BLaER1 treated with 17β-estradiol and CSF1 and Interleukin-3, amounts not matched to agents 10 nM and 100 nM (cell line): ENCODE results near the gene NGEF.

Source experiments
- H3K27ac ChIP-seq, 11 experiments: shearing (Covaris generic); formaldehyde crosslinking; 2 replicates each; pipeline ENCODE4 v1.8.1; 2022
- H3K27me3 ChIP-seq, 11 experiments: shearing (Covaris generic); formaldehyde crosslinking; 2 replicates each; pipeline ENCODE4 v1.8.1; 2022
- H3K36me3 ChIP-seq, 11 experiments: shearing (Covaris generic); formaldehyde crosslinking; 2 replicates each; pipeline ENCODE4 v1.8.1; 2022
- H3K4me1 ChIP-seq, 10 experiments: shearing (Covaris generic); formaldehyde crosslinking; 2 replicates each; pipeline ENCODE4 v1.8.1; 2022
- H3K4me2 ChIP-seq, 11 experiments: shearing (Covaris generic); formaldehyde crosslinking; 2 replicates each; pipeline ENCODE4 v1.8.1; 2022
- H3K4me3 ChIP-seq, 10 experiments: shearing (Covaris generic); formaldehyde crosslinking; 2 replicates each; pipeline ENCODE4 v1.8.1; 2022
- H3K9ac ChIP-seq, 11 experiments: shearing (Covaris generic); formaldehyde crosslinking; 2 replicates each; pipeline ENCODE4 v1.8.1; 2022
- H3K9me3 ChIP-seq, 11 experiments: shearing (Covaris generic); formaldehyde crosslinking; replicated peaks in 1 of 11; 2 replicates each; pipeline ENCODE4 v1.8.1; 2022
- H4K20me1 ChIP-seq, 11 experiments: shearing (Covaris generic); formaldehyde crosslinking; 2 replicates each; pipeline ENCODE4 v1.8.1; 2022
- Cebpa-rat ChIP-seq, 11 experiments: shearing (Covaris generic); IDR thresholded peaks; 2 replicates each; pipeline ENCODE4 v1.8.1; 2022

Gene NGEF

GRCh38 chr2:232886632-232887031, 126.4 kb downstream of the NGEF start:
- Histone ChIP-seq H3K4me2 (no peak overlapping the region), H4K20me1 (peaks cover 0 to 12% (median 0%) of the 10 kb centered on the region in 11 experiments; a peak in 2 of 22 replicates), H3K4me3 (no peak overlapping the region), H3K9me3 (no peaks in the 10 kb centered on the region), H3K36me3 (no peaks in the 10 kb centered on the region), H3K9ac (no peak overlapping the region), H3K27me3 (no peaks in the 10 kb centered on the region), H3K27ac (no peak overlapping the region), H3K4me1 (peaks cover 0 to 10% (median 9%) of the 10 kb centered on the region in 10 experiments; a peak in 16 of 20 replicates)
- no peak for TF ChIP-seq Cebpa-rat (IDR thresholded peaks at IDR 0.05)

- Histone ChIP-seq H3K27me3 (no peaks in the 10 kb centered on the region), H3K9ac (no peak overlapping the region), H3K36me3 (no peaks in the 10 kb centered on the region), H3K4me2 (no peak overlapping the region), H4K20me1 (peaks cover 0 to 12% (median 0%) of the 10 kb centered on the region in 11 experiments; a peak in 2 of 22 replicates), H3K4me1 (peaks cover 0 to 8% (median 7%) of the 10 kb centered on the region in 10 experiments; a peak in 16 of 20 replicates), H3K4me3 (no peak overlapping the region), H3K9me3 (no peaks in the 10 kb centered on the region), H3K27ac (no peak overlapping the region)
- TF ChIP-seq Cebpa-rat (IDR thresholded peaks at IDR 0.05) = no peak
Observed at GRCh38 chr2:232886176-232886575, 126.9 kb downstream of the NGEF start.

- Histone ChIP-seq H3K4me3 (no peak overlapping the region), H3K9me3 (no peaks in the 10 kb centered on the region), H3K4me2 (no peak overlapping the region), H3K27ac (no peak overlapping the region), H4K20me1 (peaks cover 0 to 12% (median 0%) of the 10 kb centered on the region in 11 experiments; a peak in 3 of 22 replicates), H3K36me3 (no peaks in the 10 kb centered on the region), H3K4me1 (peaks cover 0 to 8% (median 6%) of the 10 kb centered on the region in 10 experiments; a peak in 9 of 20 replicates), H3K9ac (no peak overlapping the region), H3K27me3 (no peaks in the 10 kb centered on the region)
- TF ChIP-seq Cebpa-rat (IDR thresholded peaks at IDR 0.05) = no peak
Observed at GRCh38 chr2:232885264-232885961, 127.6 kb downstream of the NGEF start.

GRCh38 chr2:232884549-232885263, 128.3 kb downstream of the NGEF start:
- no peak overlapping the region for H3K4me2 ChIP-seq
- no peaks in the 10 kb centered on the region for H3K36me3 ChIP-seq
- peaks cover 0 to 9% (median 6%) of the 10 kb centered on the region in 10 experiments; a peak in 8 of 20 replicates for H3K4me1 ChIP-seq
- no peak for TF ChIP-seq Cebpa-rat (IDR thresholded peaks at IDR 0.05)
- no peak overlapping the region for H3K4me3 ChIP-seq
- no peaks in the 10 kb centered on the region for H3K9me3 ChIP-seq
- no peak overlapping the region for H3K9ac ChIP-seq
- no peak overlapping the region for H3K27ac ChIP-seq
- no peaks in the 10 kb centered on the region for H3K27me3 ChIP-seq
- H4K20me1 ChIP-seq = peaks cover 0 to 12% (median 0%) of the 10 kb centered on the region in 11 experiments; a peak in 3 of 22 replicates

GRCh38 chr2:232884001-232884421, 129.0 kb downstream of the NGEF start:
- no peak overlapping the region for H3K27ac ChIP-seq
- H3K4me2 ChIP-seq = no peak overlapping the region
- peaks cover 0 to 9% (median 6%) of the 10 kb centered on the region in 10 experiments; a peak in 8 of 20 replicates for H3K4me1 ChIP-seq
- no peak overlapping the region for H3K9ac ChIP-seq
- peaks cover 0 to under 1% (median 0%) of the 10 kb centered on the region in 11 experiments; a peak in 3 of 22 replicates for H3K27me3 ChIP-seq
- H3K36me3 ChIP-seq = no peaks in the 10 kb centered on the region
- peaks cover 0 to 19% (median 0%) of the 10 kb centered on the region in 11 experiments; a peak in 4 of 22 replicates for H4K20me1 ChIP-seq
- H3K9me3 ChIP-seq = no peaks in the 10 kb centered on the region
- H3K4me3 ChIP-seq = no peak overlapping the region
- no peak for TF ChIP-seq Cebpa-rat (IDR thresholded peaks at IDR 0.05)

GRCh38 chr2:232883116-232883721, 129.8 kb downstream of the NGEF start:
- Histone ChIP-seq H3K4me2 (no peak overlapping the region), H3K27ac (no peak overlapping the region), H3K9ac (no peak overlapping the region), H3K27me3 (peaks cover 2 to 9% (median 7%) of the 10 kb centered on the region in 11 experiments), H4K20me1 (peaks cover 0 to 26% (median 0%) of the 10 kb centered on the region in 11 experiments; a peak in 5 of 22 replicates), H3K36me3 (no peaks in the 10 kb centered on the region), H3K9me3 (no peaks in the 10 kb centered on the region), H3K4me3 (no peak overlapping the region), H3K4me1 (peaks cover 0 to 9% (median 6%) of the 10 kb centered on the region in 10 experiments; a peak in 8 of 20 replicates)
- no peak for TF ChIP-seq Cebpa-rat (IDR thresholded peaks at IDR 0.05)

GRCh38 chr2:232882505-232883115, 130.4 kb downstream of the NGEF start:
- Histone ChIP-seq H3K27me3 (peaks cover 8 to 15% (median 13%) of the 10 kb centered on the region in 11 experiments), H4K20me1 (peaks cover 0 to 26% (median 0%) of the 10 kb centered on the region in 11 experiments; a peak in 8 of 22 replicates), H3K9ac (no peak overlapping the region)

GRCh38 chr2:232882085-232882484, 131.0 kb downstream of the NGEF start:
- Histone ChIP-seq H3K27me3 (peaks cover 13 to 20% (median 18%) of the 10 kb centered on the region in 11 experiments), H3K36me3 (no peaks in the 10 kb centered on the region), H3K9me3 (no peaks in the 10 kb centered on the region), H3K9ac (no peak overlapping the region), H3K4me3 (no peak overlapping the region), H3K4me1 (peaks cover 0 to 10% (median 7%) of the 10 kb centered on the region in 10 experiments; a peak in 11 of 20 replicates), H3K27ac (no peak overlapping the region), H4K20me1 (peaks cover 0 to 26% (median 0%) of the 10 kb centered on the region in 11 experiments; a peak in 10 of 22 replicates), H3K4me2 (no peak overlapping the region)
- no peak for TF ChIP-seq Cebpa-rat (IDR thresholded peaks at IDR 0.05)

More at GRCh38 chr2:232882505-232883115, 130.4 kb downstream of the NGEF start:
- peaks cover 0 to 9% (median 6%) of the 10 kb centered on the region in 10 experiments; a peak in 8 of 20 replicates for H3K4me1 ChIP-seq
- H3K4me3 ChIP-seq = no peak overlapping the region
- H3K4me2 ChIP-seq = no peak overlapping the region
- TF ChIP-seq Cebpa-rat (IDR thresholded peaks at IDR 0.05) = no peak
- H3K27ac ChIP-seq = no peak overlapping the region
- no peaks in the 10 kb centered on the region for H3K9me3 ChIP-seq
- no peaks in the 10 kb centered on the region for H3K36me3 ChIP-seq
